ENCODE data around the gene TCEA2.

Gene TCEA2

DNA sequence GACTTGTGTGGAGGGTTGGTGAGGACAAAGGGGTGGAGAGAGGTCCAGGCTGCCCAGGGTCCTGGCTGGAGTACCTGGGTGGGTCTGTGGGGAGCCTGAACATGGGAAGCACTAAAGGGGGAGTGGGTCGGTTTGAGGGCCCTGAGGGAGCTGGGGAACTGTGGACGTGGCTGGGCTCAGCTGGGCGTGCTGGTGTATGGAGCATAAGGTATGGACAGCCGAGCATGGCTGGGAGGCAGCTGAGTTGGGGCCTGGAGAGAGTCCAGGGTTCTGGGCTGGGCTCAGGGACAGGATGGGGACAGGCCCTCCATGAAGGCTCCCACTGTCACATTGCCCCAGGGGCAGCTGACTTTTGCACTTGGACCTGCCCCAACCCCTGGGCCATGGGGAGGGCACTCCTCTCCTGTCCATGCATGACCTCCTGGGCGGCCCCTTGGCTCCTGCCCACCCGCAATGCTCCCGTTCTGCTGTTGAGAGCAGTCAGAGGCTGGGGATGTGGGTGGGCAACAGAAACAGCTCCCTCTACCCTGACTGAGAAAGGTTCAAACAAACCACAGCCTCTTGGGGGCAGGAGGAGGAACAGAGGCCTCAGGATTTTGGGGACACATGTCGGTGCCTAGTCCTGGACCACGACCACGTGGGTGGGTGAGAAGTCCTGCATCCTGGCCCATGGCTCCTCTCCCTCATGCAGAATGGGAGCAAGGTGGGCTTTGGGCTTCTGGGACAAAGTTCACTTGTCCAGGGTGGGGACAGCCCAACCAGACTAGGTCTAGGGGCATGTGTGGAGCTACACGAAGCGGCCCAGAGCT, 22.6 kb upstream of the TCEA2 start:
- DNase-seq (ENCODE audit: extremely low spot score): no peak
- POLR2A ChIA-PET: interaction anchor here (1.7 kb wide), 1 partner anchor 22 kb away, joined by 6 read pairs; the partner anchor contains the start of gene TCEA2
- CTCF ChIA-PET: interaction anchor here (0.5 kb wide), 1 partner anchor 41 kb away, joined by 4 read pairs; no protein-coding TSS in a partner anchor
- TF ChIP-seq ARNT (IDR thresholded peaks at IDR 0.05) (no peak), SP1 (IDR thresholded peaks at IDR 0.05) (no peak), SUZ12 (IDR thresholded peaks at IDR 0.05) (no peak), FOXK2 (IDR thresholded peaks at IDR 0.05) (no peak), BHLHE40 (IDR thresholded peaks at IDR 0.05; ENCODE audit: borderline replicate concordance) (no peak), FOXM1 (IDR thresholded peaks at IDR 0.05; ENCODE audit: borderline replicate concordance) (no peak), L3MBTL2 (conservative IDR thresholded peaks at IDR 0.05) (no peak), ELF4 (IDR thresholded peaks at IDR 0.05) (no peak), LEF1 (IDR thresholded peaks at IDR 0.05; ENCODE audit: borderline replicate concordance) (no peak), NFRKB (IDR thresholded peaks at IDR 0.05) (no peak), CTBP1 (IDR thresholded peaks at IDR 0.05; ENCODE audit: borderline replicate concordance) (no peak), ZNF384 (IDR thresholded peaks at IDR 0.05) (no peak), HDGF (IDR thresholded peaks at IDR 0.05; ENCODE audit: borderline replicate concordance) (no peak), TARDBP (IDR thresholded peaks at IDR 0.05) (no peak), FOXA1 (IDR thresholded peaks at IDR 0.05) (no peak)
- TF ChIP-seq, protein P1, sequence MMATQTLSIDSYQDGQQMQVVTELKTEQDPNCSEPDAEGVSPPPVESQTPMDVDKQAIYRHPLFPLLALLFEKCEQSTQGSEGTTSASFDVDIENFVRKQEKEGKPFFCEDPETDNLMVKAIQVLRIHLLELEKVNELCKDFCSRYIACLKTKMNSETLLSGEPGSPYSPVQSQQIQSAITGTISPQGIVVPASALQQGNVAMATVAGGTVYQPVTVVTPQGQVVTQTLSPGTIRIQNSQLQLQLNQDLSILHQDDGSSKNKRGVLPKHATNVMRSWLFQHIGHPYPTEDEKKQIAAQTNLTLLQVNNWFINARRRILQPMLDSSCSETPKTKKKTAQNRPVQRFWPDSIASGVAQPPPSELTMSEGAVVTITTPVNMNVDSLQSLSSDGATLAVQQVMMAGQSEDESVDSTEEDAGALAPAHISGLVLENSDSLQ (IDR thresholded peaks at IDR 0.05): no peak

DNA sequence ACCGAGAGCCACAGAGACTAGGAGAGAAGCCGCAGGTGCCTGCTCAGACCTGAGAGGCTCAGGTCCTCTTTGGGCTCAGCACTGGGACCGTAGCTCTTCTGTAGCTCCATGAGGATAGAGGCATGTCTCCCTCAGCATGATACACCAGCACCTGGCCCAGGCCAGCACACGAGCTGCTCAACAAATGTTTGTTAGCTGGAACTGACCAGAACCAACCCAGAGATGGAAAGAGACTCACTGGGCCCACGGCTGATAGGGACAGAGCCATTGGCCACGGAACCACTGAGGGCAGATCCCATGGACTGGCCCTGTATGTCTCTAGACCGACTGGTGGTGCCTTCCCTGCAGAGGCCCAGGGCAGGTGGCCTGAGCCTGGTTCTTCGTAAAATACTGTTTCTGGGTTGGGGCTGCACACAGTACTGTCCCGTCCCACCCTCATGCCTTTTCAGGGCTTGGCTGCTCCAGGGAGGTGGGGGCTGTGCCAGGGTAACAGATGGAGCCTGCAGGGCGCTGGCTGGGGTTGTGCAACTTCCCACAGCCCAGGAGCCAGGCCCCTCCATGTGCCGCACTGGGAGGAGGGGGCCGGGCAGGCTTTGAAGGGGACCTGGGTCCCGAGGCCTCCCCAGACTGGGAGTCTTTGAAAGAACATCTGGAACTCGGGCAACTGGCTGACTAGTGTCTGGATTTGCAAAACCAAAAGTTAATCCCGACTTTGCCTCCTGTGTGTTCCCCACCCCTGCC, 21.8 kb upstream of the TCEA2 start:
- ChIA-PET CTCF (no interaction called here), POLR2A (no interaction called here)

DNA sequence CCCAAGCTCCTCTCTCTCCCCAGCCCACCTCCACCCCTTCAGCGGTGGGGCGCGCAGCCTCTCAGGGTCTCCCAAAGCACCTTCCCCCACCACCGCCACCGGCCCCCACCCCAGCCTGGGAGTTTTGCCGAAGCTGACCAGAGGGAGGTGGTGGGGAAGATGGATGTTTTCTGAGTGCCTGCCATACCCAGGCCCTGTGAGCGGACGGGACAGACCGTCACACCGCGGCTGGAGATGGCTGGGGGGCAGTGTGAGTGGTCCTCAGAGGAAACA, 21.3 kb upstream of the TCEA2 start:
- ChIA-PET CTCF (no interaction called here), POLR2A (no interaction called here)
- no peak for TF ChIP-seq ZNF384 (IDR thresholded peaks at IDR 0.05)
- TF ChIP-seq CTBP1 (IDR thresholded peaks at IDR 0.05; ENCODE audit: borderline replicate concordance): no peak
- no peak for TF ChIP-seq BHLHE40 (IDR thresholded peaks at IDR 0.05; ENCODE audit: borderline replicate concordance)
- no peak for TF ChIP-seq L3MBTL2 (conservative IDR thresholded peaks at IDR 0.05)
- no peak for TF ChIP-seq FOXM1 (IDR thresholded peaks at IDR 0.05; ENCODE audit: borderline replicate concordance)
- no peak for TF ChIP-seq ARNT (IDR thresholded peaks at IDR 0.05)
- TF ChIP-seq TARDBP (IDR thresholded peaks at IDR 0.05): no peak
- no peak for TF ChIP-seq FOXA1 (IDR thresholded peaks at IDR 0.05)
- no peak for TF ChIP-seq NFRKB (IDR thresholded peaks at IDR 0.05)
- TF ChIP-seq SUZ12 (IDR thresholded peaks at IDR 0.05): no peak
- no peak for TF ChIP-seq HDGF (IDR thresholded peaks at IDR 0.05; ENCODE audit: borderline replicate concordance)
- no peak for TF ChIP-seq FOXK2 (IDR thresholded peaks at IDR 0.05)
- no peak for TF ChIP-seq ELF4 (IDR thresholded peaks at IDR 0.05)
- TF ChIP-seq SP1 (IDR thresholded peaks at IDR 0.05): no peak
- DNase-seq (ENCODE audit: extremely low spot score): no peak

More for the DNA sequence above, 21.8 kb upstream of the TCEA2 start:
- TF ChIP-seq BHLHE40 (IDR thresholded peaks at IDR 0.05; ENCODE audit: borderline replicate concordance): no peak
- no peak for TF ChIP-seq HDGF (IDR thresholded peaks at IDR 0.05; ENCODE audit: borderline replicate concordance)
- TF ChIP-seq SUZ12 (IDR thresholded peaks at IDR 0.05): no peak
- TF ChIP-seq FOXM1 (IDR thresholded peaks at IDR 0.05; ENCODE audit: borderline replicate concordance): no peak
- TF ChIP-seq LEF1 (IDR thresholded peaks at IDR 0.05; ENCODE audit: borderline replicate concordance): no peak
- TF ChIP-seq SP1 (IDR thresholded peaks at IDR 0.05): no peak
- no peak for TF ChIP-seq CTBP1 (IDR thresholded peaks at IDR 0.05; ENCODE audit: borderline replicate concordance)
- TF ChIP-seq ELF4 (IDR thresholded peaks at IDR 0.05): no peak
- TF ChIP-seq ARNT (IDR thresholded peaks at IDR 0.05): no peak
- no peak for TF ChIP-seq NFRKB (IDR thresholded peaks at IDR 0.05)
- TF ChIP-seq FOXK2 (IDR thresholded peaks at IDR 0.05): no peak
- TF ChIP-seq FOXA1 (IDR thresholded peaks at IDR 0.05): no peak
- no peak for TF ChIP-seq L3MBTL2 (conservative IDR thresholded peaks at IDR 0.05)
- TF ChIP-seq TARDBP (IDR thresholded peaks at IDR 0.05): no peak
- TF ChIP-seq ZNF384 (IDR thresholded peaks at IDR 0.05): no peak
- TF ChIP-seq, protein P1 (IDR thresholded peaks at IDR 0.05): no peak
- no peak for DNase-seq (ENCODE audit: extremely low spot score)

DNA sequence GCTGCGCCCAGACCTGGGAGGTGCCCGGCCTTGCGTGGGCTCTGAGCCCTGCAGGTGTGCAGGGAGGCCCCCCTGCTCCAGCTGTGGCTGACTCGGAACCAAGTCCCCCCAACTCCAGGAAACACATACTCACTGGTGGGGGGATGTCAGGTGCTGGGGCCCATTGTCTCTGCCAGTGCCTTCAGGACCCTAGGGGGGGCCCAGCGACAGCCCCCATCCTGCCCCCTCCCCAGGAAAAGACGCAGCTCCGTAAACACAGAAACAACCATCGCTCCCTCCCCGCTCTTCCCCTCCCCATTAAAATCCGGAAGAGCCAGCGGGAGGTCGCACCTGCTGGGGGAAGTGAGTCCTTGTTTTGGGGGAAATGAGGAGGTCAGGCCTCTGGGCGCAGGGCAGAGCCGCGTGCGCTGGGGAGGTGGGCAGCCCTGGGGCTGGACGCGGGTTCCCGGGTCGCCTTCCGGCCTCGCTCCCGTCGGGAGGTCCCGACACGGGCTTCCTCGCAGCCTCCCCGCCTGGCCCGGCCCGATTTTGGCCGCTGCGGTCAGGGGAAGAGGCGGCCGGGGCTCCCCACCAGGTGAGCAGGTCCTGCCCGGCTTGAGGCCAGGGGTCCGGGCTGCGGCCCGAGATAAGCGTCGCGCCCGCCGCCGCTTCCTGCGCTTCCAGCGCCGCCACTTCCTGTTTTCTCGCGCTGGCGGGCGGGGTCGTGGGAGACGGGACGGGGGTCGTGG, 20.8 kb upstream of the TCEA2 start:
- no peak for DNase-seq (ENCODE audit: extremely low spot score)
- POLR2A ChIA-PET: no interaction called here
- CTCF ChIA-PET: no interaction called here
- TF ChIP-seq FOXA1 (IDR thresholded peaks at IDR 0.05) (no peak), FOXK2 (IDR thresholded peaks at IDR 0.05) (no peak), SP1 (IDR thresholded peaks at IDR 0.05) (no peak), HDGF (IDR thresholded peaks at IDR 0.05; ENCODE audit: borderline replicate concordance) (no peak), TARDBP (IDR thresholded peaks at IDR 0.05) (no peak), FOXM1 (IDR thresholded peaks at IDR 0.05; ENCODE audit: borderline replicate concordance) (no peak), BHLHE40 (IDR thresholded peaks at IDR 0.05; ENCODE audit: borderline replicate concordance) (no peak), NFRKB (IDR thresholded peaks at IDR 0.05) (no peak), LEF1 (IDR thresholded peaks at IDR 0.05; ENCODE audit: borderline replicate concordance) (no peak), ARNT (IDR thresholded peaks at IDR 0.05) (no peak), L3MBTL2 (conservative IDR thresholded peaks at IDR 0.05) (no peak), ZNF384 (IDR thresholded peaks at IDR 0.05) (no peak), SUZ12 (IDR thresholded peaks at IDR 0.05) (no peak)
- TF ChIP-seq, protein P1 (IDR thresholded peaks at IDR 0.05): no peak

All from HEK293T (cell line).